CD8-positive, alpha-beta memory T cell (primary cell): ENCODE data around the gene ZFYVE27. TPM values are rescaled to one million over a fixed set of nuclear protein-coding genes. Genes with fewer than 3 reads are reported as not detected.

Experiments
- CTCF ChIA-PET: fragments of 350-600 bp; sonication (Branson Sonifier 250); formaldehyde crosslinking; loops from one replicate; lab custom pipeline; 2021; ENCODE audit warnings: antibody characterized with exemption; lab: Charles Lee
- POLR2A ChIA-PET: fragments of 350-600 bp; sonication (Branson Sonifier 250); formaldehyde crosslinking; loops from one replicate; lab custom pipeline; 2021; ENCODE audit warnings: antibody characterized with exemption; lab: Charles Lee
- DNase-seq, 5 donors: peaks; one replicate each; pipeline versions ENCODE4 v3.0.0 to v3.0.0-alpha.2; 2020 to 2022; ENCODE audit warnings: mixed read lengths in 1 of 5
- H3K27ac ChIP-seq: one replicate; pipeline ENCODE4 v1.7.0; 2013; ENCODE audit warnings: low read depth, mild to moderate bottlenecking, low read length, moderate library complexity
- H3K27me3 ChIP-seq: 2 replicates; pipeline ENCODE4 v1.7.0; 2013; ENCODE audit warnings: low read length, mild to moderate bottlenecking; ENCODE audit not compliant: insufficient read depth, poor library complexity, severe bottlenecking
- H3K36me3 ChIP-seq: 2 replicates; pipeline ENCODE4 v1.7.0; 2013; ENCODE audit warnings: mild to moderate bottlenecking, low read length, moderate library complexity; ENCODE audit not compliant: insufficient read depth
- H3K4me1 ChIP-seq: 2 replicates; pipeline ENCODE4 v1.7.0; 2013; ENCODE audit warnings: mild to moderate bottlenecking, low read length, moderate library complexity; ENCODE audit not compliant: insufficient read depth
- H3K4me3 ChIP-seq: 2 replicates; pipeline ENCODE4 v1.7.0; 2013; ENCODE audit warnings: mild to moderate bottlenecking, low read length
- H3K9me3 ChIP-seq: 2 replicates; pipeline ENCODE4 v1.7.0; 2013; ENCODE audit warnings: mild to moderate bottlenecking, low read length
- H3K27ac Mint-ChIP-seq, 8 donors: one replicate each; pipeline ENCODE4 v1.8.0; 2020 to 2021; ENCODE audit warnings: mixed read lengths in 8 of 8, mild to moderate bottlenecking in 6 of 8, inconsistent platforms in 3 of 8, moderate library complexity in 3 of 8
- H3K27me3 Mint-ChIP-seq, 2 donors: one replicate each; pipeline ENCODE4 v1.8.0; 2020 to 2021; ENCODE audit warnings: mixed read lengths in 2 of 2, mild to moderate bottlenecking in 1 of 2, moderate library complexity in 1 of 2
- H3K36me3 Mint-ChIP-seq, 3 donors: one replicate each; pipeline ENCODE4 v1.8.0; 2020 to 2021; ENCODE audit warnings: mixed read lengths in 3 of 3, inconsistent platforms in 1 of 3, mild to moderate bottlenecking in 1 of 3
- H3K4me1 Mint-ChIP-seq, 3 donors: one replicate each; pipeline ENCODE4 v1.8.0; 2020 to 2021; ENCODE audit warnings: mixed read lengths in 3 of 3, inconsistent platforms in 1 of 3, mild to moderate bottlenecking in 1 of 3
- H3K4me3 Mint-ChIP-seq, 7 donors: one replicate each; pipeline ENCODE4 v1.8.0; 2020 to 2021; ENCODE audit warnings: mixed read lengths in 7 of 7, mild to moderate bottlenecking in 6 of 7, moderate library complexity in 4 of 7, inconsistent platforms in 2 of 7
- H3K9me3 Mint-ChIP-seq, 5 donors: one replicate each; pipeline ENCODE4 v1.8.0; 2020 to 2022; ENCODE audit warnings: mixed read lengths in 5 of 5, mild to moderate bottlenecking in 3 of 5, moderate library complexity in 2 of 5, inconsistent platforms in 1 of 5
- polyA plus RNA-seq: library from polyadenylated mRNA; unstranded; fragments of 300-500 nt; fragmentation: Illumina TruSeq; gene quantifications from one replicate; pipeline ENCODE4 v1.2.3, GENCODE V29; 2021
- total RNA-seq, 2 experiments: library from RNA; stranded (reverse); gene quantifications; one replicate each; pipeline ENCODE4 v1.2.3, GENCODE V29; 2021

Gene ZFYVE27
- total and polyA plus RNA-seq, 3 experiments from 2014 or later, result 27.4 to 31.4 (median 28.6) TPM

- peak overlapping the region in 2 of 7 donors; percentile 5 to 37 for H3K4me3 Mint-ChIP-seq
- peaks cover 3% of the 10 kb centered on the region for H3K27me3 ChIP-seq
- CTCF ChIA-PET, result interaction anchor here (0.8 to 4.5 kb wide), 28 partner anchors 9 to 151 kb away, joined by 3 to 109 read pairs (median 4); partner anchors contain the start of gene GOLGA7B
- H3K27me3 Mint-ChIP-seq, result peaks cover 4 to 5% of the 10 kb centered on the region in 2 donors
- peaks cover 26 to 31% (median 27%) of the 10 kb centered on the region in 3 donors for H3K4me1 Mint-ChIP-seq
- H3K9me3 ChIP-seq, result no peaks in the 10 kb centered on the region
- no peaks in the 10 kb centered on the region for H3K36me3 ChIP-seq
- H3K4me3 ChIP-seq, result no peak overlapping the region
- H3K9me3 Mint-ChIP-seq, result no peaks in the 10 kb centered on the region
- peak; percentile 58 to 81 (median 60) for DNase-seq
- no peaks in the 10 kb centered on the region for H3K36me3 Mint-ChIP-seq
- H3K4me1 ChIP-seq, result peaks cover 34% of the 10 kb centered on the region
- H3K27ac Mint-ChIP-seq, result peak overlapping the region in 3 of 8 donors; percentile 46 to 72 (median 56)
- POLR2A ChIA-PET, result interaction anchor here (0.8 kb wide), 1 partner anchor 78 kb away, joined by 4 read pairs; no protein-coding TSS in a partner anchor
- no peak overlapping the region for H3K27ac ChIP-seq
Measured at GRCh38 chr10:97791824-97792721, 55.1 kb downstream of the ZFYVE27 start.

GRCh38 chr10:97795886-97796285 lies 59.0 kb downstream of the ZFYVE27 start:
- Histone ChIP-seq H3K36me3 (no peaks in the 10 kb centered on the region), H3K27ac (no peak overlapping the region), H3K9me3 (no peaks in the 10 kb centered on the region), H3K4me1 (peaks cover 39% of the 10 kb centered on the region), H3K4me3 (no peak overlapping the region), H3K27me3 (no peaks in the 10 kb centered on the region)
- DNase-seq, result no peak
- Mint-ChIP-seq H3K9me3 (peaks cover 0 to 15% (median 3%) of the 10 kb centered on the region in 5 donors), H3K27me3 (peaks cover 0 to 1% of the 10 kb centered on the region in 2 donors), H3K36me3 (peaks cover 0 to 6% (median 0%) of the 10 kb centered on the region in 3 donors), H3K4me1 (peaks cover 39 to 44% (median 39%) of the 10 kb centered on the region in 3 donors), H3K4me3 (no peak overlapping the region), H3K27ac (peak overlapping the region in 4 of 8 donors; percentile 7 to 68 (median 36))
- ChIA-PET POLR2A (no interaction called here), CTCF (interaction anchor here (2.9 kb wide), 1 partner anchor 73 kb away, joined by 27 read pairs; no protein-coding TSS in a partner anchor)

GRCh38 chr10:97796651-97797050 lies 59.7 kb downstream of the ZFYVE27 start:
- Mint-ChIP-seq H3K27me3 (peaks cover under 1 to 1% of the 10 kb centered on the region in 2 donors), H3K36me3 (peaks cover 0 to 6% (median 0%) of the 10 kb centered on the region in 3 donors), H3K4me3 (peak overlapping the region; percentile 36 to 90 (median 82)), H3K27ac (peak overlapping the region; percentile 3 to 86 (median 27)), H3K4me1 (peaks cover 36 to 42% (median 39%) of the 10 kb centered on the region in 3 donors), H3K9me3 (peaks cover 0 to 15% (median 3%) of the 10 kb centered on the region in 5 donors)
- Histone ChIP-seq H3K4me3 (peak overlapping the region; percentile 47), H3K4me1 (peaks cover 38% of the 10 kb centered on the region), H3K9me3 (no peaks in the 10 kb centered on the region), H3K27ac (no peak overlapping the region), H3K27me3 (no peaks in the 10 kb centered on the region), H3K36me3 (no peaks in the 10 kb centered on the region)
- DNase-seq, result peak in 3 of 5 donors; percentile 31 to 54 (median 37)
- POLR2A ChIA-PET, result interaction anchor here (0.9 kb wide), 1 partner anchor 53 kb away, joined by 3 read pairs; the partner anchor contains the start of gene GOLGA7B
- CTCF ChIA-PET, result interaction anchor here (0.6 to 2.9 kb wide), 2 partner anchors 72 to 94 kb away, joined by 3 to 27 read pairs; no protein-coding TSS in a partner anchor

GRCh38 chr10:97798958-97799610 lies 62.2 kb downstream of the ZFYVE27 start:
- Mint-ChIP-seq H3K36me3 (peaks cover 0 to 6% (median 0%) of the 10 kb centered on the region in 3 donors), H3K4me1 (peaks cover 28 to 32% (median 30%) of the 10 kb centered on the region in 3 donors), H3K27me3 (peaks cover 5% of the 10 kb centered on the region in 2 donors), H3K27ac (no peak overlapping the region), H3K9me3 (peaks cover 0 to 15% (median 3%) of the 10 kb centered on the region in 5 donors), H3K4me3 (no peak overlapping the region)
- POLR2A ChIA-PET, result no interaction called here
- Histone ChIP-seq H3K27me3 (no peaks in the 10 kb centered on the region), H3K4me1 (peaks cover 21% of the 10 kb centered on the region), H3K27ac (no peak overlapping the region), H3K36me3 (no peaks in the 10 kb centered on the region), H3K4me3 (no peak overlapping the region), H3K9me3 (no peaks in the 10 kb centered on the region)
- CTCF ChIA-PET, result interaction anchor here (0.9 kb wide), 1 partner anchor 70 kb away, joined by 3 read pairs; no protein-coding TSS in a partner anchor
- DNase-seq, result no peak

- Mint-ChIP-seq H3K27me3 (peaks cover 5% of the 10 kb centered on the region in 2 donors), H3K36me3 (peaks cover 0 to 6% (median 0%) of the 10 kb centered on the region in 3 donors), H3K27ac (no peak overlapping the region), H3K4me3 (no peak overlapping the region), H3K9me3 (peaks cover 0 to 15% (median 3%) of the 10 kb centered on the region in 5 donors), H3K4me1 (peaks cover 28 to 29% (median 29%) of the 10 kb centered on the region in 3 donors)
- Histone ChIP-seq H3K36me3 (no peaks in the 10 kb centered on the region), H3K9me3 (no peaks in the 10 kb centered on the region), H3K4me1 (peaks cover 21% of the 10 kb centered on the region), H3K4me3 (no peak overlapping the region), H3K27ac (no peak overlapping the region), H3K27me3 (no peaks in the 10 kb centered on the region)
- ChIA-PET CTCF (interaction anchor here (1.1 to 2.6 kb wide), 2 partner anchors 8 to 69 kb away, joined by 3 to 15 read pairs; no protein-coding TSS in a partner anchor), POLR2A (no interaction called here)
- DNase-seq, result no peak
Measured at GRCh38 chr10:97800474-97800873, 63.5 kb downstream of the ZFYVE27 start.

- H3K36me3 ChIP-seq, result no peaks in the 10 kb centered on the region
- Mint-ChIP-seq H3K36me3 (peaks cover 0 to 6% (median 0%) of the 10 kb centered on the region in 3 donors), H3K4me1 (peaks cover 19 to 21% (median 19%) of the 10 kb centered on the region in 3 donors), H3K27ac (no peak overlapping the region), H3K9me3 (peaks cover 0 to 15% (median 3%) of the 10 kb centered on the region in 5 donors), H3K4me3 (no peak overlapping the region), H3K27me3 (peaks cover 5% of the 10 kb centered on the region in 2 donors)
- no peak for DNase-seq
- POLR2A ChIA-PET, result no interaction called here
- H3K4me3 ChIP-seq, result no peak overlapping the region
- no peaks in the 10 kb centered on the region for H3K9me3 ChIP-seq
- H3K4me1 ChIP-seq, result peaks cover 11% of the 10 kb centered on the region
- H3K27ac ChIP-seq, result no peak overlapping the region
- H3K27me3 ChIP-seq, result no peaks in the 10 kb centered on the region
- CTCF ChIA-PET, result interaction anchor here (1.1 to 2.6 kb wide), 2 partner anchors 9 to 68 kb away, joined by 3 to 15 read pairs; no protein-coding TSS in a partner anchor
Measured at GRCh38 chr10:97801422-97801821, 64.5 kb downstream of the ZFYVE27 start.

- Mint-ChIP-seq H3K27ac (peak overlapping the region in 5 of 8 donors; percentile 12 to 78 (median 42)), H3K4me3 (no peak overlapping the region), H3K36me3 (no peaks in the 10 kb centered on the region), H3K4me1 (peaks cover 0 to 2% (median 0%) of the 10 kb centered on the region in 3 donors), H3K27me3 (peaks cover 5 to 9% of the 10 kb centered on the region in 2 donors), H3K9me3 (no peaks in the 10 kb centered on the region)
- CTCF ChIA-PET, result no interaction called here
- Histone ChIP-seq H3K9me3 (no peaks in the 10 kb centered on the region), H3K4me1 (no peaks in the 10 kb centered on the region), H3K27me3 (no peaks in the 10 kb centered on the region), H3K27ac (no peak overlapping the region), H3K4me3 (no peak overlapping the region), H3K36me3 (no peaks in the 10 kb centered on the region)
- DNase-seq, result peak in 1 of 5 donors; percentile 16
- POLR2A ChIA-PET, result no interaction called here
Measured at GRCh38 chr10:97805096-97805884, 68.4 kb downstream of the ZFYVE27 start.
